ENCODE results near the gene USP49.

Gene USP49

GRCh38 chr6:41832263-41832662, 62.9 kb downstream of the USP49 start:
- H3K9me3 ChIP-seq (ENCODE audit: insufficient read depth, low read length, severe bottlenecking): no peaks in the 10 kb centered on the region
- H3K4me1 ChIP-seq (ENCODE audit: insufficient read depth, low read length): 0 out of 2 replicates have a peak, but pooled peaks cover 3% of the 10 kb centered on the region
- no peak overlapping the region for H3K4me3 ChIP-seq (ENCODE audit: low read depth in 1 of 2, low read length in 2 of 2)
- H3K36me3 ChIP-seq (ENCODE audit: insufficient read depth, low read length): peaks cover 4% of the 10 kb centered on the region; the same call in 1 of the 2 replicates
- no peak for DNase-seq
- no peak for ATAC-seq (ENCODE audit: insufficient read depth, low read depth)
- H2AFZ ChIP-seq (ENCODE audit: low read depth, low read length): no peak overlapping the region
- H3K27ac ChIP-seq (ENCODE audit: low read length): no peak overlapping the region
- TF ChIP-seq CTCF (IDR thresholded peaks at IDR 0.05; ENCODE audit: borderline replicate concordance, extremely low read depth, low read length, poor library complexity, severe bottlenecking) (no peak), EZH2 (IDR thresholded peaks at IDR 0.05; ENCODE audit: borderline replicate concordance, low read depth, low read length, severe bottlenecking) (no peak)
- no peak overlapping the region for H3K4me2 ChIP-seq (ENCODE audit: insufficient read depth, low read length)
- H3K9ac ChIP-seq (ENCODE audit: low read depth, low read length): no peak overlapping the region
- H4K20me1 ChIP-seq (ENCODE audit: insufficient read depth, low read length): no peaks in the 10 kb centered on the region
- no peaks in the 10 kb centered on the region for H3K27me3 ChIP-seq (ENCODE audit: insufficient read depth, low read length, poor library complexity)
- peaks cover 26% of the 10 kb centered on the region for H3K79me2 ChIP-seq (ENCODE audit: insufficient read depth, low read length)

GRCh38 chr6:41826343-41827022, 68.7 kb downstream of the USP49 start:
- H3K36me3 ChIP-seq (ENCODE audit: insufficient read depth, low read length): peaks cover 9% of the 10 kb centered on the region
- no peak overlapping the region for H3K27ac ChIP-seq (ENCODE audit: low read length)
- H3K79me2 ChIP-seq (ENCODE audit: insufficient read depth, low read length): no peaks in the 10 kb centered on the region; the same call in none of the 2 replicates
- H3K9ac ChIP-seq (ENCODE audit: low read depth, low read length): no peak overlapping the region
- H2AFZ ChIP-seq (ENCODE audit: low read depth, low read length): no peak overlapping the region
- TF ChIP-seq CTCF (IDR thresholded peaks at IDR 0.05; ENCODE audit: borderline replicate concordance, extremely low read depth, low read length, poor library complexity, severe bottlenecking) (no peak), EZH2 (IDR thresholded peaks at IDR 0.05; ENCODE audit: borderline replicate concordance, low read depth, low read length, severe bottlenecking) (no peak)
- ATAC-seq (ENCODE audit: insufficient read depth, low read depth) (no peak), DNase-seq (no peak)
- no peaks in the 10 kb centered on the region for H3K4me1 ChIP-seq (ENCODE audit: insufficient read depth, low read length)
- H3K4me3 ChIP-seq (ENCODE audit: low read depth in 1 of 2, low read length in 2 of 2): no peak overlapping the region
- no peak overlapping the region for H3K4me2 ChIP-seq (ENCODE audit: insufficient read depth, low read length)
- H3K27me3 ChIP-seq (ENCODE audit: insufficient read depth, low read length, poor library complexity): no peaks in the 10 kb centered on the region
- no peaks in the 10 kb centered on the region; the same call in 1 of the 2 replicates for H4K20me1 ChIP-seq (ENCODE audit: insufficient read depth, low read length)
- no peaks in the 10 kb centered on the region for H3K9me3 ChIP-seq (ENCODE audit: insufficient read depth, low read length, severe bottlenecking)

GRCh38 chr6:41824571-41825569, 70.3 kb downstream of the USP49 start:
- Histone ChIP-seq H3K27ac (ENCODE audit: low read length) (no peak overlapping the region), H3K4me1 (ENCODE audit: insufficient read depth, low read length) (no peaks in the 10 kb centered on the region), H4K20me1 (ENCODE audit: insufficient read depth, low read length) (no peaks in the 10 kb centered on the region; the same call in none of the 2 replicates), H3K9me3 (ENCODE audit: insufficient read depth, low read length, severe bottlenecking) (no peaks in the 10 kb centered on the region), H3K4me3 (ENCODE audit: low read depth in 1 of 2, low read length in 2 of 2) (no peak overlapping the region), H3K79me2 (ENCODE audit: insufficient read depth, low read length) (no peaks in the 10 kb centered on the region; the same call in none of the 2 replicates), H3K36me3 (ENCODE audit: insufficient read depth, low read length) (peaks cover 6% of the 10 kb centered on the region; the same call in 1 of the 2 replicates), H3K27me3 (ENCODE audit: insufficient read depth, low read length, poor library complexity) (no peaks in the 10 kb centered on the region), H2AFZ (ENCODE audit: low read depth, low read length) (no peak overlapping the region), H3K9ac (ENCODE audit: low read depth, low read length) (no peak overlapping the region), H3K4me2 (ENCODE audit: insufficient read depth, low read length) (no peak overlapping the region)
- no peak for TF ChIP-seq EZH2 (IDR thresholded peaks at IDR 0.05; ENCODE audit: borderline replicate concordance, low read depth, low read length, severe bottlenecking)
- TF ChIP-seq CTCF (IDR thresholded peaks at IDR 0.05; ENCODE audit: borderline replicate concordance, extremely low read depth, low read length, poor library complexity, severe bottlenecking): no peak
- ATAC-seq (ENCODE audit: insufficient read depth, low read depth) (no peak), DNase-seq (no peak)

Measured in DND-41 (cell line).